Gastrocnemius medialis (tissue), 4 donors: ENCODE data around the gene RGR.

Experiments used
- POLR2A ChIP-seq, 2 donors: fragments of 450-650 bp; IDR thresholded peaks; one replicate each; pipeline ENCODE4 v1.6.1; 2017; ENCODE audit warnings: antibody characterized with exemption in 2 of 2, mild to moderate bottlenecking in 2 of 2, moderate library complexity in 2 of 2
- TF ChIP-seq, protein P1 (sequence below), 5 experiments: fragments of 450-650 bp in 3 of 5; fragments of 200-600 bp in 2 of 5; sonication (generic) in 2 of 5; IDR thresholded peaks in 4 of 5; conservative IDR thresholded peaks in 1 of 5; 1 replicate in 4 of 5; 2 replicates in 1 of 5; pipeline ENCODE4 v1.5.1; 2016 to 2019; ENCODE audit warnings: antibody characterized with exemption in 5 of 5, mild to moderate bottlenecking in 3 of 5, moderate library complexity in 3 of 5

DNA sequence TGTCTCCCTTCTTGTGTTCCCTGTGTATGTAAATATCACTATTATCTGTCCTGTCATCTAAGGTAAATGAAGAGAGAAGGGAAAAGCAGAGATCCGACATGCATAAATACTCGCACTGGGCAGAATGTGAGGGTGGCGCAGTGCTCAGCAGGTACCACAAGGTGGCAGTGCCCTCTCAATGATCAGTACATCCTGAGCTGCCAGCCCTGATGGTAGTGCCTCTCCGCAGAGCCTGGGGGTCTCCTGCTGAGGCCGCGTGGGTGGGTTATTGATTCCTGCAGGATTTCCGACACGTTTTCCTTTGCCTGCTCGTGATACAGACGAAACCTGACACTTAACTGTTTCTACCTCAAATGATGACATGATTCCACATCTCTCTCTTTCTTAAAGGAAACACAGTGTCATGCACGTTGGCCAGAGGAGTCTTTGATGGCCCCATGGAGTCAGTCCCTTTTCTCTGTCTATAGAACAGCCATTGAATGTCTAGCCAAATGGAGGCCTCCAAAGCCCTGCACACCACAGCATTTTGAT is 19.8 kb downstream of the RGR start:
- TF ChIP-seq, protein P1, sequence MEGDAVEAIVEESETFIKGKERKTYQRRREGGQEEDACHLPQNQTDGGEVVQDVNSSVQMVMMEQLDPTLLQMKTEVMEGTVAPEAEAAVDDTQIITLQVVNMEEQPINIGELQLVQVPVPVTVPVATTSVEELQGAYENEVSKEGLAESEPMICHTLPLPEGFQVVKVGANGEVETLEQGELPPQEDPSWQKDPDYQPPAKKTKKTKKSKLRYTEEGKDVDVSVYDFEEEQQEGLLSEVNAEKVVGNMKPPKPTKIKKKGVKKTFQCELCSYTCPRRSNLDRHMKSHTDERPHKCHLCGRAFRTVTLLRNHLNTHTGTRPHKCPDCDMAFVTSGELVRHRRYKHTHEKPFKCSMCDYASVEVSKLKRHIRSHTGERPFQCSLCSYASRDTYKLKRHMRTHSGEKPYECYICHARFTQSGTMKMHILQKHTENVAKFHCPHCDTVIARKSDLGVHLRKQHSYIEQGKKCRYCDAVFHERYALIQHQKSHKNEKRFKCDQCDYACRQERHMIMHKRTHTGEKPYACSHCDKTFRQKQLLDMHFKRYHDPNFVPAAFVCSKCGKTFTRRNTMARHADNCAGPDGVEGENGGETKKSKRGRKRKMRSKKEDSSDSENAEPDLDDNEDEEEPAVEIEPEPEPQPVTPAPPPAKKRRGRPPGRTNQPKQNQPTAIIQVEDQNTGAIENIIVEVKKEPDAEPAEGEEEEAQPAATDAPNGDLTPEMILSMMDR (IDR thresholded peaks at IDR 0.05 in 4 of 5, conservative IDR thresholded peaks at IDR 0.05 in 1 of 5): peak; percentile 78 to 92 (median 82)
- TF ChIP-seq POLR2A (IDR thresholded peaks at IDR 0.05): no peak
